GM19351 (cell line): ENCODE data around the gene KRTAP4-12.
"Not testable (repeated sequence)": the region's sequence is repeated elsewhere in the genome, so short reads cannot be mapped to it uniquely, and the experiment has no call there.

ENCODE experiments used
- ATAC-seq: cut with Tn5 transposase; IDR thresholded peaks from one replicate; pipeline ENCODE4 v1.9.1; 2021; ENCODE audit warnings: mild to moderate bottlenecking, moderate library complexity; ENCODE audit not compliant: unreplicated experiment

The KRTAP4-12 gene

GRCh38 chr17:41127371-41127770 lies 3.4 kb upstream of the KRTAP4-12 start:
- no peak for ATAC-seq

- no peak for ATAC-seq
Observed at GRCh38 chr17:41126412-41126811, 2.4 kb upstream of the KRTAP4-12 start.

GRCh38 chr17:41125064-41125463 lies 1.1 kb upstream of the KRTAP4-12 start:
- ATAC-seq = no peak

- not testable (repeated sequence) for ATAC-seq
Observed at GRCh38 chr17:41123292-41123990, 541 bp downstream of the KRTAP4-12 start.

- ATAC-seq = no peak
Observed at GRCh38 chr17:41121742-41122141, 2.2 kb downstream of the KRTAP4-12 start.

- ATAC-seq = not testable (repeated sequence)
Observed at GRCh38 chr17:41119696-41120690, 4.0 kb downstream of the KRTAP4-12 start.

GRCh38 chr17:41118721-41119120 lies 5.3 kb downstream of the KRTAP4-12 start:
- no peak for ATAC-seq

- not testable (repeated sequence) for ATAC-seq
Observed at GRCh38 chr17:41117846-41118386, 6.1 kb downstream of the KRTAP4-12 start, which contains the start of gene KRTAP4-11. Gene KRTAP4-11, minus strand, starts transcription at chr17:41118373. Its CDS starts 58 bp downstream, at chr17:41118315.

- ATAC-seq = no peak
Observed at GRCh38 chr17:41116297-41116696, 7.7 kb downstream of the KRTAP4-12 start.

GRCh38 chr17:41111151-41111885 lies 12.7 kb downstream of the KRTAP4-12 start:
- no peak for ATAC-seq

- ATAC-seq = not testable (repeated sequence)
Observed at GRCh38 chr17:41108728-41109386, 15.1 kb downstream of the KRTAP4-12 start.

GRCh38 chr17:41107941-41108450 lies 16.0 kb downstream of the KRTAP4-12 start:
- no peak for ATAC-seq

- ATAC-seq = not testable (repeated sequence)
Observed at GRCh38 chr17:41105347-41105746, 18.6 kb downstream of the KRTAP4-12 start, which contains the start of gene KRTAP4-9. Gene KRTAP4-9, plus strand, starts transcription at chr17:41105389. Its CDS starts 0 bp downstream, at chr17:41105389.

GRCh38 chr17:41104386-41105038 lies 19.5 kb downstream of the KRTAP4-12 start:
- not testable (repeated sequence) for ATAC-seq

- ATAC-seq = no peak
Observed at GRCh38 chr17:41103896-41104295, 20.1 kb downstream of the KRTAP4-12 start.

- ATAC-seq = no peak
Observed at GRCh38 chr17:41101586-41102259, 22.3 kb downstream of the KRTAP4-12 start, which contains the start of gene KRTAP4-16. Gene KRTAP4-16, minus strand, starts transcription at chr17:41102209. Its CDS starts 0 bp downstream, at chr17:41102209.

GRCh38 chr17:41099682-41100480 lies 24.1 kb downstream of the KRTAP4-12 start:
- not testable (repeated sequence) for ATAC-seq

GRCh38 chr17:41098481-41098880 lies 25.5 kb downstream of the KRTAP4-12 start:
- ATAC-seq = no peak
